ENCODE results near the gene SEPHS1. TPM values are rescaled to one million over a fixed set of nuclear protein-coding genes. Genes with fewer than 3 reads are reported as not detected.

Gene SEPHS1
- total and polyA plus RNA-seq, 2 of the 8 experiments (the other 6 are each of a cell fraction or from before 2014, with no cell fraction given) = 270 to 683 TPM

GRCh38 chr10:13296476-13296875 is 51.6 kb downstream of the SEPHS1 start (continued):
- TF ChIP-seq CBX8 (IDR thresholded peaks at IDR 0.05; ENCODE audit: borderline replicate concordance, low read depth, low read length) (no peak), CEBPB (IDR thresholded peaks at IDR 0.05; ENCODE audit: low read depth, low read length) (no peak)

All from H1 (cell line).